Activated naive CD4-positive, alpha-beta T cell treated with anti-CD3 and anti-CD28 coated beads, Interleukin-2, amount 50 U/mL, for 16 hours (primary cell): ENCODE measurements around the gene KRT31.
"Not testable (repeated sequence)": the region's sequence is repeated elsewhere in the genome, so short reads cannot be mapped to it uniquely, and the experiment has no call there.

Experiments used
- DNase-seq: peaks from one replicate; pipeline ENCODE4 v3.0.0-alpha.2; 2020

Gene KRT31

GRCh38 chr17:41417127-41417526, 19.7 kb upstream of the KRT31 start:
- DNase-seq, result no peak

- no peak for DNase-seq
Observed at GRCh38 chr17:41416479-41416878, 19.1 kb upstream of the KRT31 start.

DNA sequence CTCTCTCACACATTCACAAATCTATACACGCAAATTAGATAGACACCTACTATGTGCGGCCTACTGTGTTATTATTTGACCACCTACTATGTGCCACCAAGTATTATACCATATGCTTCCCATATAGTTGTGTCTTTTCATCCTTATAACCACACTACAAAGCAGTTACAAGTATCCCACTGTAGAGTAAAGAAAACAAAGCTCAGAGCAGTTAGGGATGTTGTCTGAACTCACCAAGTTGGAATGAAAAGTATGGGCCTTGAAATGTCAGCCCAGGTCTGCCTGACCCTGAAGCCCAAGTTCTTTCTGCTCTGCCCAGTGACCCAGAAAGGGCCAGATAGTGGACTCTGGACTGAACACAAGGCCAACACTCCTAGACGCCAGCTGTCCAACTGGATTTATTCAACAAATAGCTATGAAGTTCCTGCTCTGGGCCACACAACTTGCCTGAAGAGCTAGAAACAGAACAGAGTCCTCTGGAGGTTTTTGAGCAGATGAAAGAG, 18.5 kb upstream of the KRT31 start:
- no peak for DNase-seq

DNA sequence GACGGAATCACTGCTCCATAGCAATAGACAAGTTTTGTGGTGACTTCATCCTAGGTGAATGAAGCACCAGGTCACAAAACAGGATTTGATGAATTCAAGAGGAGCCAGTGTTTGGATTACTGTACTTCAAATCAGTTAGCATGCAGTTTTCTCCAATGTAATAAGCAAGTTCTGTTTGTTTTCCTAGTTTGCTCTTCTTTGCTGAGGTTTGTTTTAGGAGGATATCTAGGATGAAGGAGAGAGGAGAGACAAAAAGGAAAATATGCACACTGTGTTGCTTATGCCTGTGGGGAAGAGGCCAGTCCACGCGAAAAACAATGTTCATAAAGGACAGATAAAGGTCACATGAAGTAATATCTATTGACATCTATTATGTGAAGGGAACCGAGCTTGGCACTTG, 18.0 kb upstream of the KRT31 start:
- DNase-seq, result no peak

DNA sequence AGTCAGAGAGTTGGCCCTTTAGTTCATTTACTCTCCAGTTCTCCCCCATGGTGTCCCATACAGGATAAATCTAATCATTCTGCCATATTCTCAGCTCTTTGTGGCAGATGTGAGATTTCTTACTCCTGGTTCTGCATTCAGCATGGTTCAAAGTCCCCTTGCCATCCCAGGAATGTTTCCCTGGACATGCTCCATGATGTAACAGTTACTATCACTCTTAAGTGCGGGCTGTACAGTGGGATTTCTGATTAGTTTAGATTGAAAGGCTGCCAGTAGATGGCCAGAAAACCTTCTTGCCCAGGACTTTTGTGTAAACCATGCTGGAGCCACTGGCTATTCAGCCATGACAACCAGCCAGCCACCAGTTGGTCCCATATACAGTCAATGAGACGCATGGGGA, 16.6 kb upstream of the KRT31 start:
- DNase-seq, result no peak

- DNase-seq, result no peak
Observed at GRCh38 chr17:41413353-41413957, 16.0 kb upstream of the KRT31 start.

DNA sequence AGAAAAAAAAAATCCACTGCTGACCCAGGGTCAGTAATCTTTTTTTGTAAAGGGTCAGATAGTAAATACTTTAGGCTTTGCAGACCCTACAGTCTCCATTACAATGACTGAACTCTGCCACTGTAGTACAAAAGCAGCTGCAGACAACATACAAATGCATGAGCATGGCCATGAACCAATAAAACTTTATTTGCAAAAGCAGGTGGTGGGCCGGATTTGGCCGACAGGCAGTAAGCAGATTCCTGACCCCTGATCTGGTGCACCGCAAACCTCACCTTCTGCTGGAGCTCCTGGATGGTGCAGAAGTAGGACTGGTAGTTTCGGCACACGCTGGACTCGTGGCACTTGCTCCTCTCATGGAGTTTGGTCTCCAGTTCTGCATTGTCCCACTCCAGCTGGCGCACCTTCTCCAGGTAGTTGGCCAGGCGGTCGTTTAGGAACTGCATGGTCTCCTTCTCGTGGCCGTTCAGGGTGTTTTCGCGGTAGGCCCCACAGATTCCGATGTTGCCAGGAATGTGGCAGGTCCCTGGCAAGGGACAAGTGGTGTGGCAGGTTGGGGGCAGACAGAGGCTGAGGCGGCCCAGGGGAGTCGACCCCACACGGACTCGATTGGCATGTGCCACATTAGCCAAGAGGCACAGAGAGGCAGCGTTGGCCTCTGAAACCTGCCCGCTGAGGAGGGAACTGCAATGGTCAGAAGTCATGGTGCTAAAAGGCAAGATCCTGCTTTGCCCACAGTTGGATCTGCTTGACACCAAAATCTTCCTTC, 13.8 kb upstream of the KRT31 start:
- no peak for DNase-seq

- DNase-seq, result no peak
Observed at GRCh38 chr17:41407226-41407625, 9.8 kb upstream of the KRT31 start.

GRCh38 chr17:41406205-41406604, 8.8 kb upstream of the KRT31 start:
- no peak for DNase-seq

GRCh38 chr17:41404024-41404671, 6.7 kb upstream of the KRT31 start:
- peak; percentile 45 for DNase-seq

GRCh38 chr17:41403404-41404023, 6.1 kb upstream of the KRT31 start:
- DNase-seq, result no peak

DNA sequence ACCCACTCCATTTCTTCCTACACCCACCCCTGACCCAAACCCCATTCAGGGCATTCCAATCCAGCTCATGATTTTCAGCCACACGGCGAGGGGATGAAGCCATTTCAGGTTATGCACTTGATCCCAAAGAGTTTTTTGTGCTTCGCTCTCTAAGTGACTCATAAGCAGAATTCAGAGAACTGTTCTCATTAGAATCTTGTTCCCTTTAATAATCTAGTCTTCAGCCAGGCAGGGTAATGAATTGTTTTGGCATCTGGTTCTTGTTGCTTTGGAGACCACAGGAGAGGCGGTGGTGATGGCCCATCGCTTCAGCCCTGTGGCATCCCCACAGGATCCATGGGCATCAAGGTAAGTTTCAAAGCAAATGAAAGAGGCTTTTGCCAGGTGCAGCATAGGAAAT, 4.8 kb upstream of the KRT31 start:
- DNase-seq, result no peak

GRCh38 chr17:41396340-41396739, 1.1 kb downstream of the KRT31 start:
- no peak for DNase-seq

DNA sequence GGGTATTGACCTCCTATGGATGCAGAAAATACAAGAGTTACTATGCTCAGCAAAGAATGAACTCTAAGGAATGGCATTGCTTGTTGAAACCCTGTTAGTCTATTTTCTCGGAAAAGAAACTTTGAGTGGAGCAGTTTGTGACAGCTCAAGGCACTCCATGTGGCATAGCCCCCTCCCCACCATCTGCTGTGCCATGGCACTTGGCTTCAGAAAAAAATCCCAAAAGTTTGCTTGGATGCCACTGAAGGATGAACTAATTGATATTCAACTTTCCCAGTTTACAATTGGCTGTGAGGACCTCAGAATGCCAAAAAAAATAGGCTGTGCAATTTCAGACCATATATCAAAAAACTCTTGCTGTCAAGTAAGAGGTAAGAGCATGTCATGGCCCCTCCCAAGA, 1.8 kb downstream of the KRT31 start:
- no peak for DNase-seq

DNA sequence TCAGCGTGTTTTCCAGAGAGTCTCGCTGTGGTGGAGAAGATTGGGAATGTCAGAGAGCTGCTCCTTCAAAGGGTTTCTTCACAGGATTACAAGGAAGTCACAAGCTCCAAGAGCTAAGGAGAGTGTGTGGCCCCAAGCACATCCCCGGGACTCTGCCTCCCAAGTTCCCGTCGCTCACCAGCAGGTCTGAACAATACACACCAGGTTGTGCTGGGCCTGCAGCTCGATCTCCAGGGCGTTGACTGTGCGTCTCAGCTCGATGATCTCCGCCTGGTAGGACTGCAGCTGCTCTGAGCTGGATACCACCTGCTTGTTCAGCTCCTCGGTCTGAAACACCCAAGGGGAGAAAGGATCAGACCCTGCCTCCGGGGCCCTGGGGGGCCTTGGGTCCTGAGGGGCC, 2.4 kb downstream of the KRT31 start:
- DNase-seq, result not testable (repeated sequence)

GRCh38 chr17:41394254-41394996, 3.0 kb downstream of the KRT31 start:
- no peak for DNase-seq

DNA sequence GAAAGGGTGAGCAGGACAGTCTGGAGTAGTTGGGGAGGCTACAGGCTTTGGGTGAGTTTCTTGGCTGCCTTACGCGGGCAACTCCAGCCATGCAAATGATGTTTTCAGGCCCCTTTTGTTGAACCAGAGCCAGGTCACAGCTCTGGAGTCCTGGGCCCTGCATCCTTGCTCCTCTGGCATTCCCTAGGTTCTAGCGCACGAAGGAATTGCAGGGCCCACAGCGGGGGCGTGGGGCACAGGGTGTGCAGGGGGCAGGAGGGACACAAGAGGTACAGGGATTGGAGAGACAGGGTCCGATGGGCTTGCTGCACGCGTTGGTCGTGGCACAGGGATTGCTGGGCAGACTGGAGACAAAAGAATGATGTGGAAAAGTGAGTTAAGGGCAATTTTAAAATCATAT, 3.6 kb downstream of the KRT31 start:
- no peak for DNase-seq

DNA sequence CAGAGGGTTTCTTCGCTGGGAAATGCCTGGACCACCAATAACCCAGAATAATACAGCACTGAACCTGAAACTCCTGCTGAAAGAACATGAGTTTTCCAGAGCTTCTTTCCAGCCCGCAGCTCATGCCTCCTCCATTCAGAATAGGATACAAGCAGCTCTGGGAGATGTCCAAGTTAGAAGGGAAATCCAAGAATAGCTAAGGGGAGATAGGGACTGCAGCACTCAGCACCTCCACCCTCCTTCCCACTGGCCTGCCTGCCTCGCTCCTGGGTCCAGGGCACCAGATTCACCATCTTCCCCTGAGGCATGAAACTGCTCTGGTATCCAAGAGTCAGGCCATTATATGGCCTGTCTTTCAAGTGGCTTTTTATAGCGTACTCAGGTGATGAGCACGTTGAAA, 4.1 kb downstream of the KRT31 start:
- DNase-seq, result no peak

DNA sequence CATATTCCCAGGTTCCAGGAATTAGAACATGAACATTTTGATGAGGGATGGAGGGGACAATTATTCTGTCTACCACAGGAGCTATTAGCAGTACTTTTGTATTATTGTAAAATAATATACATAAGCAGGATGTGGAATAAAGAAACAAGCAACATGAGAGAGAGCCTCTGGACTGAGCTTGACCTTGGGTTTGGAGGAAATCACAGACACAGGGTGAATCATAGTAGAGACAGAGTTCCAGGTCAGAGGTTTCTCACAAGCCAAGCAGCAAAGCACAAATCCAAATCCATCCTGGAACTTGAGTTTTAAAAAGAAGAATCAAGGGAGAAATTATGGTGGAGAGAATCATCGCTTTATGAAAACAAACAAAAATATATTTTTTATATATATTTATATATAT, 5.1 kb downstream of the KRT31 start:
- no peak for DNase-seq

GRCh38 chr17:41391535-41391934, 5.9 kb downstream of the KRT31 start:
- DNase-seq, result no peak

DNA sequence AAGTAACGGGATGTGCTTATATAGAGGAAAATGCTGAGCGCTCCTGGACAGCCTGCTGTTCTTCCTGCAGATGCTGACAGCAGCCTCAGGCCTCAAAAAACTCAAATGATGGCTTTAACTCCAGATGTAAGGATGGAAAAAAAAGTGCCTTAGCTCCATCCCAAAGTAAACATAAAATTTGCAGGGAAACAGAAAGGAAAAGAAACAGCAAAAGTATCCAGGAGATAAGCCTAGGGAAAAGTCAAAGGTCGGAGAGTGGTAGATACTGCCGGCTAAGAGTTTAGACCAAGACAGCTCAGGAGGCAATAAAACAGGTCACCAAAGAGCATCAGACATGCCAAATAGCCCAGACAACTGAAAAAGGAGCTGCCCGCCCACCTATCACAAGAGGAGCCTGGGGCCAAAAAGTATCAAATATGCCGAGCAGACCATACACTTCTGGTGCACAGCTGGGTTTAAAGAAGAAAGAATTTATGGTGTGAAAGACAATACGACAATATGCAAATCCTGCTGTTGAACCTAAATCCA, 6.9 kb downstream of the KRT31 start:
- no peak for DNase-seq

DNA sequence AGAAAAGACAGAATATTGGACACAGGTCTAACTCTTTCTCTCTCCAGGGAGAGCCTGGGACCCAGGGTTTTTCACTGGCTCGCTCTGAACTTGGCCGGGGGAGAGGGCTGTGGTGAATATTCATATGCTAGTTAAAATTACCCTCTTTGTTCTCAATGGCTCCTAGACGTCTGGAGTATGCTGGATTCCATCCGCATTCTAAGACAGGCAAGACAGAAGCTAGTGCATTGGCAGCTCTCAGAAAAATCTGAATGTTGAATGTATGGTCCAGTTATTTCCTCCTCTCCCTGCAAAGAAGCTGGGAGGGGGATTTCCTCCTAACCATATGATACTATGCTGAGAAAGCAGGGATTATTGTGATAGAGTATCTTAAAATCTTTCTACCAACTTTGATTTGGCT, 9.7 kb downstream of the KRT31 start:
- no peak for DNase-seq

DNA sequence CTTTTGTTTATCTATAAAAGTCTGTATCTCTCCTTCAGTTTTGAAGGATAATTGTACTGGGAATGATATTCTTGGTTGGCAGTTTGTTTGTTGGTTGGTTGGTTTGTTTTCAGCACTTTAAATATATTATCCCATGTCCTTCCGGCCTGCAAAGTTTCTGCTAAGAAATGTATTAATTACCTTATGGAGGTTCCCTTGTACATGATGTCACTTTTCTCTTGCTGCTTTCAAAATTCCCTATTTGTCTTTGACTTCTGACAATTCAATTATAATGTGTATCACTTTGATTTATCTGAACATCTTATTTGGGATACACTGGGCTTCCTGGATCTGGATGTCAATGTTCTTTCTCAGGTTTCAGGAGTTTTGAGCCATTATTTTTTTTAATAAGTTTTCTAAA, 11.2 kb downstream of the KRT31 start:
- no peak for DNase-seq
